MG63 (cell line): Measurements from ENCODE around the gene CRYGN. TPM values are rescaled to one million over a fixed set of nuclear protein-coding genes. Genes with fewer than 3 reads are reported as not detected.

Source experiments
- DNase-seq: peaks from one replicate; pipeline ENCODE4 v3.0.0-alpha.2; 2020
- H3K27me3 ChIP-seq: fragments of 250-450 bp; sonication (Bioruptor Pico); 2 replicates; pipeline ENCODE4 v1.5.1; 2020; ENCODE audit warnings: mild to moderate bottlenecking, moderate library complexity
- H3K36me3 ChIP-seq: fragments of 250-450 bp; sonication (Bioruptor Pico); 2 replicates; pipeline ENCODE4 v1.5.1; 2020; ENCODE audit warnings: mild to moderate bottlenecking, moderate library complexity
- H3K4me3 ChIP-seq: fragments of 250-450 bp; sonication (Bioruptor Pico); 2 replicates; pipeline ENCODE4 v1.5.1; 2020; ENCODE audit warnings: mild to moderate bottlenecking, moderate library complexity
- H3K9me3 ChIP-seq: fragments of 250-450 bp; sonication (Bioruptor Pico); 2 replicates; pipeline ENCODE4 v1.5.1; 2020; ENCODE audit warnings: mild to moderate bottlenecking, moderate library complexity
- total RNA-seq: library from RNA; depleted of rRNA; stranded (reverse); fragments of >200 nt; shearing (Covaris generic); gene quantifications from 2 replicates; pipeline ENCODE4 v1.2.3, GENCODE V29; 2014; ENCODE audit warnings: low replicate concordance; rRNA removed

The CRYGN gene, protein sequence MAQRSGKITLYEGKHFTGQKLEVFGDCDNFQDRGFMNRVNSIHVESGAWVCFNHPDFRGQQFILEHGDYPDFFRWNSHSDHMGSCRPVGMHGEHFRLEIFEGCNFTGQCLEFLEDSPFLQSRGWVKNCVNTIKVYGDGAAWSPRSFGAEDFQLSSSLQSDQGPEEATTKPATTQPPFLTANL
- total RNA-seq: not detected in 2 replicates

DNA sequence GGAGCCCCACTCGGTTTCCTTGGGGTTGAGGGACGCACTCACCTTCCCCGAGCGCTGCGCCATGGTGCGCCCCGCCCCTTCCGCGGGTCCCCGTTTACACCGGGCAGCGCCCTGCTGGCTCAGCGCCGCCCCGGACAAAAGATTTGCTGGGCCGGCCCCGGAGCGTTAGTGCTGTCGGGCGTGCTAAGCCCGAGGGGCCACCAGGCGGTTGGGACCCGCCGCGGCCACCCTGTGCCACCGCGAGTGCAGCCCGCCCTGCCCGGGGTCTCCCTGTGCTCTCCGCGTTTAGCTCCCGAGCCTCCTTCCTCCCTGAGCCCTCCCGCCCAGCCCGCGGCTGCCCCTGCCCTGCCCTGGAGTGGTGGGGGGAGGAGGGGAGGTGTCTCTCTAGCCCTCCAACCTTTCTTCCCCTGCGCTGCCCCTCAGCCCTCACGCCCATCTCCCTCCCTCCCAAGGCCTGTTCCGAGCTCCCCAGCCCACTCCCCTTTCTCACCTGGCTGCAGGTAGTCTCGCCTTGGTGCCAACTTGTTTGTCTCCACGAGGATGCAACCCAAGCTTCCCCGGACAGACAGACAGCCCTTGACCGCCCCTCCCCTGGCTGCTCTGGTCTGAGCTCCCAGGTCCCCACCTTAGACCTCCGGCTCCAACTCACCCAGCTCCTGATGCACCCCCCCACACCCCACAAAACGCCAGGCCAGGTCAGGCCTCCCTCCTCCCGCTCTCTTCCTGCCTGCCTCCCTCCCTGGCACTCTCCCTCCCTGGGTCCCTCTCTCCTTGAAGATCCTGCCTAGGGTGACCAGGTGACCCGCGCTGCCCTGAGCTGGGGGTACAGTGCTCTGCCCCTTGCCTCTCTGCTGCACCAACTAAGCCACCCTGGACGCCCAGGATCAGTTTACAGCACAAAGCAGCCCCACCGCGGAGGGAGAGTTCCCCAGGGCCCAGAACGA, at the start of gene CRYGN:
Gene CRYGN, minus strand, starts transcription at position 287 of the 944 bp plus-strand sequence. Its CDS starts 224 bp downstream, at position 63.
- no peaks in the 10 kb centered on the region for H3K9me3 ChIP-seq
- no peak within 1 kb of the TSS for H3K4me3 ChIP-seq
- DNase-seq: no peak
- H3K27me3 ChIP-seq: no peaks in the 10 kb centered on the region
- no peaks in the 10 kb centered on the region for H3K36me3 ChIP-seq

DNA sequence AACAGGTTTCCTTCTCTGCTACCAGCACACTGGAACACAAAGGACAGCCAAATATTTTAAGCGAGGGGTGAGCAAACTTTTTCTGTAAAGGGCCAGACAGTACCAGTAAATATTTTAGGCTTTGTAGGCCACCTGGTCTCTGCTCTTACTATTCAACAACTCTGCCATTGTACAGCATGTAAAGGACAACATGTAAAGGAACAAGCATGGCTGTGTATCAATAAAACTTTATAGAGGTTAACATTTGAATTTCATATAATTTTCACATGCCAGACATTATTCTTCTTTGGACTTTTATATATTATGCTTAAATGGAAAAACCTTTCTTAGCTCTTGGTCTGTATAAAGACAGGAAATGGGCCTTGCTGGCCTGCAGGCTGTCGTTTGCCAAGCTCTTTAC, 49.6 kb upstream of the CRYGN start:
- no peaks in the 10 kb centered on the region for H3K27me3 ChIP-seq
- DNase-seq: no peak
- peaks cover 25% of the 10 kb centered on the region for H3K36me3 ChIP-seq
- H3K9me3 ChIP-seq: no peaks in the 10 kb centered on the region
- H3K4me3 ChIP-seq: no peak overlapping the region

DNA sequence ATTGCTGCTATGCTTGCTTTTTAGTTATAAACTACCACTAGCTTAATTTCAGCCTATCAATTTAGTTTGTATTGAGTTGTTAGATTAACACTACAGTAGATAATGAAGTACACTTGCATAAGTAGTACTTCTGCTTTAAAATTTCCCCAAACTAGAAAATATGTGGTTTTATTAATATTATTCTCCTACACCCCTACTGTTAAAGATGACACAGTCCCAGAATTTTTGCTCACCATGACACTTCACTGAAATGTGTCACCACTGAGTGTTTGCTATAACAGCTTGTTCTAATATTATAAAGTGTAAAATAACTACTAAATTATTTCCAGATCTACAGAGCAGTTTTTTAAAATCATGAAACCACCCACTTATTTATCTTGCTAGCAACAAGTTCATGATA, 48.2 kb upstream of the CRYGN start:
- no peak overlapping the region for H3K4me3 ChIP-seq
- peaks cover 39% of the 10 kb centered on the region for H3K36me3 ChIP-seq
- H3K27me3 ChIP-seq: no peaks in the 10 kb centered on the region
- DNase-seq: no peak
- H3K9me3 ChIP-seq: no peaks in the 10 kb centered on the region

DNA sequence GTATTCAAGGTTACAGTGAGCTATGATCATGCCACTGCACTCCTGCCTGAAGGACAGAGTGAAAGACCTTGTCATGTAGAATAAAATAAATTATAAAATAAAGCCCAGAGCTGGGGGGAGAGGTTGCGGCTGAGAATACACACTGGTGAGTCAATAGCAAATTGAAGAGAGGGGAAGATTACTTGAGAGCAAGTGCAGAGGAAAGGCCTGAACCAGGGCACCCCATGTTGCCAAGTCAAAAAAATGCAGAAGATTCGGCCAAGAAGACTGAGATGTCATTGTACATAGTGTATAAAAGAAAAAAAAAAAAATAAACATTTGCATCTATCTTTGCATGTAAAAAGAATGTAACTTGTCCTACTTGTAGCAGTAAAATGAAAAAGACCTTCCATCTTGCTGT, 47.3 kb upstream of the CRYGN start:
- peak; percentile 82 for DNase-seq
- Histone ChIP-seq H3K9me3 (no peaks in the 10 kb centered on the region), H3K4me3 (no peak overlapping the region), H3K27me3 (no peaks in the 10 kb centered on the region), H3K36me3 (peaks cover 40% of the 10 kb centered on the region)

DNA sequence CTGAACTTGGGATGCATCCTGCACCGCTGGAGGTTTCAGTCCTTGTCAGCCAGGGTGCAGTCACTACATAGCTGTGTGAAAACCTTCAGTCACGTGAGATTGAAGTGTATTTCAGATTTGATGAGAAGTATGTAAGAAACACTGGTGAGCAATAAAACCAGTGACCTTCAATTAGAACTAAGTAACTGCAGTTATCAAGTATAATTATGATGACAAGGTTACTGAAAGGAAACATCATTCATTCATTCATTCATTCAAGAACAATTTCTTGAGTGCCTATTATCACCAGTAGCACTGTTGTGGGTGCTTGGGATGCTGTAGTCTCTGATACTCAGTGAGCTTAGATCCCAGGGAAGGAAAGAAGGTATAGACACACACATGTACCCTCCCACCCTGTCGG, 46.1 kb upstream of the CRYGN start:
- Histone ChIP-seq H3K4me3 (no peak overlapping the region), H3K36me3 (peaks cover 44% of the 10 kb centered on the region), H3K27me3 (no peaks in the 10 kb centered on the region), H3K9me3 (no peaks in the 10 kb centered on the region)
- DNase-seq: no peak

DNA sequence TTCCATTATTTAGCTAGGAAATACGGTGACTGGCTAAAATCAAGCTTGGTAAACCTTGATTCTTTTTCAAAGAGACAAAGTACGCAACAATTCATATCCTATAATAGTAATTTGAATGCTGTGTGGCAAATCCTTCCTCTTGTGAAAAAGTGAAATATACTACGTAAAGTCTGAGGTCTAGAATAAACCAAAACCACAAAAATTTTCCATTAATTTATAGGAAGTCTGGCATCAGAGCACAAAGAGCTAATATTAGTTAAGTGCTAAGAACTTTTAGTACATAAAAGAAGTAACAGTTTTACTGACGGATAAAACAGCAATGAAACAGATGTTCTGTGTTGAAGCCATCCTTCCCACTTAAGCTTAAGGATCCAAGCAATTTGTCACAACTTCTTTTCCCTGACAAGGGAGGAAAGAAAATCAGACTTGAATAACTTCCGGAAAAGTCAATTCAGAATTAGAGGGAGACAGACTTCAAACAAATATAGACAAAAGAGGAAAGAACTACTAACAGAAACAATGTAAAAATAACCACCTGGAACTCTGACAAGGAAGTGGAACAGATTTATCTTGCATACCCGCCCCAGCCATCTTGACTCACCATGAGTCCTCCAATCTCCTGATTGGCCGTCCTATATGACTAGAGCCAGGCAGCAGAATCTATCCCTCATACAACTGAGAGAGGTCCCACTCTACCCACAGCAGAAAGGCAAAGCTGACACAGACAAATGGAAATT, 45.2 kb upstream of the CRYGN start:
- no peaks in the 10 kb centered on the region for H3K9me3 ChIP-seq
- peaks cover 43% of the 10 kb centered on the region for H3K36me3 ChIP-seq
- H3K27me3 ChIP-seq: no peaks in the 10 kb centered on the region
- DNase-seq: peak; percentile 73
- H3K4me3 ChIP-seq: no peak overlapping the region

DNA sequence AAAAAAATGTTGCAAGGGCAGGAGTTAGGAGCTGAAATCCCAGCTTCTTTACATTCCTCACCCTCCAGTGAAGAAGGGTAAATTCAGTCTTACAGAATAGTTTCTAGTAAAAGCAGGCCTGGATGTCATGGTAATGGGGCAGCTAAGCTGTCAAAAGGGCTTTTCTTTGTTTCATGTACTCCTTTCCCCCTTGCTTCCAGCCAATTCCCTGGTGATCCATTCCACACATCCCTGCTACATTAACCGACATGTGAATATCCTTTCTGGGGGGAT, 43.7 kb upstream of the CRYGN start:
- DNase-seq: no peak
- Histone ChIP-seq H3K4me3 (no peak overlapping the region), H3K27me3 (no peaks in the 10 kb centered on the region), H3K9me3 (no peaks in the 10 kb centered on the region), H3K36me3 (peaks cover 34% of the 10 kb centered on the region)

DNA sequence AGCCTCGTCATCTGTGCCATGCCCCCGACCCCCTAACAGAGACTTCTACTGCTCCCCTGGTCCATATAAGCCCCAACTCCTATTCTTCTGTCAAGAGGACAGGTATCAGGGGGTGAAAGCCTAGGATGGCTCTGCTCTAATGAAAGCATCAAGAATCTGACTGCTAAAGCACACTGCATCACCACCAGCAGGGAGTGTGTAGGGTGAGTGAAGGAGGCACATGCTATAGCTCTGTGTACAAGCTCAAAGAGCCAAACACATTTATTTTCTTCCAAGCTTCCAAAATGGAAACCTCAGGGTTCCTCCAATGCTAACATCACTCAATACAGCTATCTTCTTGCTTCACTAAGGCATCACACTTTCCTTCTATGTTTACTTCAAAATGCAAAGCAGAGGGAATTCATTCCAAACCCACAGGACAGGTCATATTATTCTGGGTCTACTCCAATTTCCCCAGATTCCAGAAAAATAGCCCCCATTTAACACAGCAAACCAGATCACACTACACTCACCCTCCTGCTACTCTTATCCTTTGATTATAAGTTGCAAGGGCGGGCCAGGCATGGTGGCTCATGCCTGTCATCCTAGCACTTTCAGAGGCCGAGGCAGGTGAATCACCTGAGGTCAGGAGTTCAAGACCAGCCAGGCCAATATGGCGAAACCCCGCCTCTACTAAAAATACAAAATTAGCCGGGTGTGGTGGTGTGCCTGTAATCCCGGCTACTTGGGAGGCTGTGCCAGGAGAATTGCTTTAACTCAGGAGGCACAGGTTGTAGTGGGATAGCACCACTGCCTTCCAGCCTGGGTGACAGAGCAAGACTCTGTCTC, 43.2 kb upstream of the CRYGN start:
- Histone ChIP-seq H3K36me3 (peaks cover 34% of the 10 kb centered on the region), H3K9me3 (no peaks in the 10 kb centered on the region), H3K27me3 (no peaks in the 10 kb centered on the region), H3K4me3 (no peak overlapping the region)
- DNase-seq: no peak

DNA sequence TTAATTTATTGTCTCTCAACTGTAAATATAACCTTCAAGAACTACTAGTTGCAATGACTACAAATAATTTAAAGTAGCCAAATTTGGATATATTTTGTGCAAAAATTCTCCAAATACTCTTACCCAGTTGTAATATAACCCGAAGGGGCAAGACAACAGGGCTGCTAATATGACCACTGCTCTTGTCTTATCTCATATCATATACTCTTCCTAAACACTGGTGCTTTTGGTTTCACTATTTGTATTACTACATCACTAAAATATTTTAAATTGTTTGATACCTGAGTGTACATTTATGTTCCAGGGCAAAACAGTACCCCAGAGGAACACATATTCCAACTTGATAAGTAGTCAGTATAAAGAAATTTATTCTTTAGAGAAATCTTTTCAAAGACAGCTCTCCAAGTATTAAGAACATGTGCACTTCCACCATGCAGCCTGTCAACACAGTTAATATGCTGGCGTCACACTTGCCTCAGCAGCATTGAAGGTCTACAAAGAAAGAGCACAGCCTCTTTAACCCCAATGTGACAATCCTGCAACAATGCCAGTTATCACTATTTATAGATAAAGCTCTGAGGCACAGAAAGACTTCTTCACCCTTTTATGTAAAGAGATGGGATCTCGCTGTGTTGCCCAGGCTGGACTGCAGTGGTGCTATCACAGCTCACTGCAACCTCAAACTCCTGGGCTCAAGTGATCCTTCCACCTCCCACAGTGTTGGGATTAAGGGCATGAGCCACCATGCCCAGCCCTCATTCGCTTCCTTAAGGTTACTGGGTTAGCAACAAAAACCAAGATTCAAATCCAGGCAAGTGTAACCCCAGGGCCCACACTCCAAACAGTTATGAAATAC, 41.9 kb upstream of the CRYGN start:
- Histone ChIP-seq H3K36me3 (peaks cover 37% of the 10 kb centered on the region), H3K27me3 (no peaks in the 10 kb centered on the region), H3K9me3 (no peaks in the 10 kb centered on the region), H3K4me3 (no peak overlapping the region)
- no peak for DNase-seq

DNA sequence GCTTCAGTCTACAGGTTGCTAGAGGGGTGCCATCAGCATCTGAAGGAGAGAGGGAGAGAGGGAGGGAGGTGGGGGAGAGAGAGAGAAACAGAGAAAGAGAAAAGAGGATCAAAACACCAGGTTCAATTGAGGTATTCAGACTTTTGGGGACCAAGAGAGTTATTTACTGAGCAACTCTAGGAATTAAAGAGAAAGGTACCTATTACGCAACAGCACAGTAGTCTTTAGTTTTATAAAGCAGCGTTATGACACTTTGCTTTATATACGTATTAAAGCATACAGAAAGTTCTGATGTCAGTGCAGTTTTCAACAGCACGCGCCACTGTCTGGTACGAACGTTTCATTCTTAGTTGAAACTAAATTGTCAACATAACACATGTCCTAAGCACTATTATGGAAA, 37.9 kb upstream of the CRYGN start:
- Histone ChIP-seq H3K36me3 (peaks cover 19% of the 10 kb centered on the region), H3K27me3 (no peaks in the 10 kb centered on the region), H3K9me3 (no peaks in the 10 kb centered on the region), H3K4me3 (no peak overlapping the region)
- DNase-seq: no peak

DNA sequence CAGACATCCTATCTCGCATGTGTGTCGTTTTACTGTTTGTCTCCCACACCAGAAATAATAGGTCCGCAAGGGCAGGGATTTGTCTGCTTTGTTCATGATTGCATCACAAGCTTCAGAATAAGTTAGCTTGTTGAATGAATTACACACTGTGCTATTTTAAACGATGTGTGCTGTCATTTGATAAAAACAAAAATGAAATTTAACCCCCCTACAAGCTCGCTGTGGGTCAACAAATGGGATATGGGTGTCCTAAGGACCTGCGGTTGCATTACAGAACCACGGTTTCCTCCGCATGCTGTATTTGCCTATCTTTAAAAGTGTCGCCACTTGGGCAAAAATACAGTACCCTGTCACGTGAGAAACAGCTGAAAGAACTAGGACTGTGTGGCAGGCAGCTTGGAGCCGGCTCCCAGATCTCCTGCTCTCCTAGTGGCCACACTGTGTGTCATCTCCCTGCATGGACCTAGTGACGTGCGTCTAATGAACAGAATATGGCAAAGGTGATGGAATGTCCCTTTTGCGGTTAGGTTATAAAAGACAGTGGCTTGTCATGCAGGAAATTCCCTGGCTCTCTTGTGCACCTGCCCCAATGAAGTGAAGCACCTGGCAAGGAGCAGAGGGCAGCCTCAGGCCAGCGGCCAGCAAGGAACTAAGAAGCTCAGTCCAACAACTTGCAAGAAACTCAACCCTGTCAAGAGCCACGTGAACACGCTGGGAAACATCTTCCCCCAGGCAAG, 32.9 kb upstream of the CRYGN start:
- Histone ChIP-seq H3K9me3 (no peaks in the 10 kb centered on the region), H3K36me3 (peaks cover 51% of the 10 kb centered on the region), H3K4me3 (no peak overlapping the region), H3K27me3 (no peaks in the 10 kb centered on the region)
- no peak for DNase-seq

DNA sequence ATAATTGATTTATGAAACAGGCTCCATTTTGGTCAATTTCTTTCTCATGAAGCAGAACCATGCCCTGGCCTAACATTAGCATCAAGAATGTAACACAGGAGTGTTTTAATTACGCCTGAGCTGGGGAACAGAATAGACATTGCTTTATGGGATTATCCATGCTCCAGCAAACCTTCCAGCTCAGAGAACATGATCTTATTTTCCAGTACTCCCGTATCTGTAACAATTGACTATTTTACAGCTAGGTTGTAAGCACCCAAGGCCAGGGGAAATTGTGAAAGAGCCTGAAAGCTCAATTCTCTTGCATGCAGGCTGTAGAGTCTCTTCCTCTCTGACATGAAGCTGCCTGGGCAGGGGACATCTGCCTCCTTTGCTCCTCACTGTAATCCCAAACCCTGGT, 30.8 kb upstream of the CRYGN start:
- DNase-seq: no peak
- Histone ChIP-seq H3K27me3 (no peaks in the 10 kb centered on the region), H3K4me3 (no peak overlapping the region), H3K9me3 (no peaks in the 10 kb centered on the region), H3K36me3 (peaks cover 50% of the 10 kb centered on the region)

DNA sequence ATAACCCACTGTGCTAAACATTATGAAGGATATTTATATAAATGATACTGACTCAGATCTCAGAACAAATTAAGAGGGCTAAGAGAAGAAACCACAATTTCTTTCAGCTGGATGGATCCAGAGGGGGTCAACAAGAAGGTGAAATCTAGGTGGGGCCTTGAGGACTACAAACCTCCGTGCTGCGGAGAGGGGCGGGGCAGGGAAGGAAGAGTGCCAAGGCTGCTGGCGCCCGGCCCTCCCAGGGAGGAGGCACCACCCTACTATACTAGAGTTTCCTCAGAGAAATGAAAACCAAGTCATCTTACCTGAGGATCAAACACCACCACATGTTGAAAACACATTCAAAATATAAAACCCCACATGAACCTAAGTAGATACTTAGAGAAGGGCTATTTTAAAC, 29.3 kb upstream of the CRYGN start:
- no peak overlapping the region for H3K4me3 ChIP-seq
- DNase-seq: no peak
- peaks cover 60% of the 10 kb centered on the region for H3K36me3 ChIP-seq
- no peaks in the 10 kb centered on the region for H3K27me3 ChIP-seq
- H3K9me3 ChIP-seq: no peaks in the 10 kb centered on the region

DNA sequence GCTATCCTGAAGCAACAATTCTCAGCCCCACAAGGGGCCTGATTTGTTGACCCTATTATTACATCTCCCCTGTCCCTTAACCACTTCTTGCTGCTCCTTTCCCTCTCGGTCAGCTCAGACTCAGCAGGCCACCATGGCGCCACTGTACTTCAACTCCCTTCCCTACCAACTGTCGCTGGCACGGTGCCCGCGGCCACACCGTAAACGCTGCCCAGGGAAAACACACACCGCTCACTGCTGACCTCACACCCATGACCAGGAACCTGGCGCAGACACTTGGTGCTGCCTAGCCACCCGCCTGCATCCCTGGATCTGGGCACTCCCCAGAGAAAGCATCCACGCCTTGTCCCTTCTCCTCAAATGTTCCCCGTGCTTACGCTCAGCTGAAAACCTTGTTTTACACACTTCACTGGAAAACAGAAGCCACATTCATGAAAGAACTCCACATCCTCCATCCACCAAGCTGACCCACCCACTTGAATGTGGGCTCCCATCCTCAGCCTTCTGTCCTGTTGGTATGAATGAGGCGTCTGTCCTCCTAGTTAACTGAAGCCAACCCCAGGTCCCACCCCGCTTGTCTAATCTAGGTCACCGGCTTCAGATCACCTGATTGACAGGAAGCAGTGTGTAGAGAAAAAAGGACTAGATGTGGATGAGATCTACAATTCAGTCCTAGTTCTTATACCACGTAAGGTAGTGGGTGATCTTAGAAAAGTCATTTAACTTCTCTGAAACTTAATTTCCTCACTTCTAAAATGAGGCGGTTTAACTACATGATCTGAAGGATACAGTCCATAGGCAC, 28.5 kb upstream of the CRYGN start:
- Histone ChIP-seq H3K27me3 (no peaks in the 10 kb centered on the region), H3K4me3 (no peak overlapping the region), H3K36me3 (peaks cover 55% of the 10 kb centered on the region), H3K9me3 (no peaks in the 10 kb centered on the region)
- DNase-seq: no peak

DNA sequence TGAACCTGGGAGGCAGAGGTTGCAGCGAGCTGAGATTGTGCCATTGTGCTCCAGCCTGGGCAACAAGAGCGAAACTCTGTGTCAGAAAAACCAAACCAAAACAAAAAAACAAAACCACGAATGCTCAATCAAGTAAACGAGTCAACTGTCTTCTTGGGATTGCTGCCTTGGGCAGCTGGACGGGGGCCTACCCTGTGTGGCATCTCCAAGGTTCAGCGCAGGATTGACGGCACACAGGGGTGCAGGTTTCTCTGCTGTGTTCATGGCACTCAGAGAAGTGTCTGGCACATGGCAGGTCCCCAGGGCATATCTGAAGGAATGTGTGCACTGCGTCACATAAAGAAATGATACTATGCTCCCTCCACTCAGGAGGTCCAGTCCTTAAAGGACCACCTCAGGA, 25.2 kb upstream of the CRYGN start:
- no peak for DNase-seq
- no peaks in the 10 kb centered on the region for H3K27me3 ChIP-seq
- peaks cover 40% of the 10 kb centered on the region for H3K36me3 ChIP-seq
- H3K4me3 ChIP-seq: no peak overlapping the region
- H3K9me3 ChIP-seq: peaks cover 4% of the 10 kb centered on the region
